ENCODE results near the gene SEC14L1.
"Not testable (repeated sequence)": the region's sequence is repeated elsewhere in the genome, so short reads cannot be mapped to it uniquely, and the experiment has no call there.

SEC14L1 gene

DNA sequence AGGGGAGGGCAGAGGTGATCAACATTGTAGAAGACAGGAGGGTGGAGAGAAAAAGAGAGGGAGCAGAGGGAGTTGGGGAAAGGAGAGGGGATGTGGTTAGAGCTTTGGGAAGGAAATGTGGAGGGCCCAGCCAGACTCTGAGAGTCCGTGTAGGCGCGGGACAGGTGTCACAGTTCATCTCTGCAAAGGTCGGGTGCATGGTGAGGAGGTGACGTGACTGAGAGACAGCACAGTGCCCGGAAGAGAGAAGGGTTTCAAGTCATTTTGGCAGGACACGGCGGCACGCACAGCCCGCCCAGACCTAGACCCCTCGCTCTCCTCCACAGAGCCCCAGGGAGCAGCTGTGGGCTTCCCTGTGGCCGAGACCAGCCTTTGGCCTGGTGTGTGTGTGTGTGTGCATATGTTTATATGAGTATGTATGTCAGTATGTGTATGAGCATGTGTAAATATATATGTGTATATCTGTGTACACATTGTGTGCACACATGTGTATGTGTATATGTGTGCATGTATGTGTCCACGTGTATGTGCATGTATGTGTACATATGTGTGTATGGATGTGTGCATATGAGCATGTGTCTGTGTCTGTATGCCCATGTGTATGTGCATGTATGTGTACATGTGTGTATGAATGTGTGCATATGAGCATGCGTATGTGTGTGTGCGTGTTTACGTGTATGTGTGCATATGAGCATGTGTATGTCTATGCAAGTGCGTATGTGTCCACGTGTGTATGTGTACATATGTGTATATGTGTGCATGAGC, 104.6 kb downstream of the SEC14L1 start:
- no peak for DNase-seq

- no peak for DNase-seq
Observed at GRCh38 chr17:77246110-77247047, 105.6 kb downstream of the SEC14L1 start.

- DNase-seq = peak; percentile 93 to 95
Observed at GRCh38 chr17:77247048-77247541, 106.3 kb downstream of the SEC14L1 start.

GRCh38 chr17:77247609-77248008, 106.8 kb downstream of the SEC14L1 start:
- DNase-seq = no peak

GRCh38 chr17:77248216-77249114, 107.7 kb downstream of the SEC14L1 start:
- no peak for DNase-seq

- no peak for DNase-seq
Observed at GRCh38 chr17:77251622-77252183, 110.9 kb downstream of the SEC14L1 start.

GRCh38 chr17:77252306-77252705, 111.5 kb downstream of the SEC14L1 start:
- DNase-seq = not testable (repeated sequence)

GRCh38 chr17:77253611-77254051, 112.9 kb downstream of the SEC14L1 start:
- DNase-seq = no peak

DNA sequence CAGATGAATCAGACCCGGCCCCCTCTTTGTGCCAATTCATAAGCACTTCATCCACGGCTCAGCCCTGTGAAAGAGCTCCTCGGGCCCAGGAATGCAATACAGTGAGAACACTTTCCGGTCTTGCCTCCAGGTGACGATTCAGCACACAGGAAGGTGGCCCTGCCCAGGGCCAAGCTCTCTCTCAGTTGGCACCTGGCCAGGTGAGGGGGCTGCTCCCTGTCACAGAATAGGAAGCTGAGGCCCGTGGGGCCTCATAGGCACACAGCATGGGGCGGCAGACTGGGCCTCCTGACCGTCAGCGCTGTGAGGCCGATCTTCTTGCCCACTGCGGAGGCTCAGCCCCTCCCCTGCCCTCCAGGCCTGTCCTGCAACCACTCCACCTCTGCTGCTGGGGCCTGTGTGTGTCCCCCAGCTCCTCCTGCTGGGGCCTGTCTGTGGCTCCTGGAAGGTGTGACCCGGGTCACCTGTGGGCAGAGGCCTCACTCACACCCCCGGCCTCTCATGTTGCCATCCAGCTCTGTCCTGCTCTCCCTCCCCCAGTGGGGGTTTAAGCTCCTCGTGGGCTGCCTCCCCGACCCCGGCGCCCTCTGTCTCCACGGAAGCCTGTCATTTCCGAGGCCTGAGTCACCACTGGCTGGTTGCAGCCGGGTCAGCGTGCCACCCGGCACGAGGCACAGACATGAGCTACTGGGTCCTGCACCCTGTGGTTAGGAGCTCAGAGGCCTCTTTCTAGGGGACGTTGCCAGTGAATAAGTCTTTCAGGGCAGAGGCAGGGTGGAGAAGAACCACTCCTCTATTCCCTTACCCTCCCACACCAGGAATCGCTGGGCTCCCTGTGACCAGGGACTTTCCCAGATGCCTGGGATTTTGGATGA, 114.4 kb downstream of the SEC14L1 start:
- DNase-seq = no peak

DNA sequence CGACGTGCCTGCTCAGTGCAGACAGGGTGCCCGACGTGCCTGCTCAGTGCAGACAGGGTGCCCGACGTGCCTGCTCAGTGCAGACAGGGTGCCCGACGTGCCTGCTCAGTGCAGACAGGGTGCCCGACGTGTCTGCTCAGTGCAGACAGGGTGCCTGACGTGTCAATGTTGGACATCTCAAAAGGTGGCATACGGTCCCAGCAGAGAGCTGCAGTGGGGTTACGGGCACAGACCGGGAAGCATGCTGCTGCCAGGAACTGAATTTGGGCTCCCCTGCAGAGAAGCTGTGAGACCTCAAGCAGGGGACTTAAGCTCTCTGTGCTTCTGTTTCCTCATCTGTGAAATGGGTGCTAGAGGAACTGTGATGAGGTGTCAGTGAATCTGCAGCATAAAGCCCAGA, 115.2 kb downstream of the SEC14L1 start:
- DNase-seq = not testable (repeated sequence)

DNA sequence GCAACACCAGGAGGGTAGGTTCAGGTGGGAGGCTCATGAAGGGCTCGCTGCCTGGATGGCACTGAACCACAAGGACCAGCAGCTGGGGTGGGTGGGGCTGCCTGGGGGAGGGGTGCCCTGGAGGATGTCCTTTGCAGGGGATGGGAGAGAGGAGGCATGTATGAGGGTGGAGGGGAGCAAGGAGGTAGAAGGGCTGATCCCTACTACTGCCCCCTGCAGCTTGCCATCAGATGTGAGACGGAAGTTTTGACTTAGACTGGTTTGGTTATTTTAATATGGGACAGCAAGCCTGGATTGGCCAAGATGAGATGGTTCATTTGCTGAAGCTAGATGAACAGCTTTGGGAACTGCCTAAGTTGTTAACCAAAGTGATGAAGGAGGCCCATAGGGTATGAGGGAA, 115.9 kb downstream of the SEC14L1 start:
- DNase-seq = no peak

DNA sequence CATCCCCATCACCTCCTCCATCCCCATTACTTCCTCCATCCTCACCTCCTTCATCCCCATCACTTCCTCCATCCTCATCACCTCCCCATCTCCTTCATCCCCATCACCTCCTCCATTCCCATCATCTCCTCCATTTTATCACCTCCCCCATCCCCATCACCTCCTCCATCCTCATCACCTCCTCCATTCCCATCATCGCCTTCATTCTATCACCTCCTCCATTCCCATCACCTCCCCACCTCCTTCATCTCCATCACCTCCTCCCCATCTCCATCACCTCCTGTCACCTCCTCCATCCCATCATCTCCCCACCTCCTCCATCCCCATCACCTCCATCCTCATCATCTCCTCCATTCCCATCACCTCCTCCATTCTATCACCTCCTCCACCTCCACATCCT, 116.4 kb downstream of the SEC14L1 start:
- no peak for DNase-seq

GRCh38 chr17:77257596-77258458, 117.1 kb downstream of the SEC14L1 start:
- no peak for DNase-seq

DNA sequence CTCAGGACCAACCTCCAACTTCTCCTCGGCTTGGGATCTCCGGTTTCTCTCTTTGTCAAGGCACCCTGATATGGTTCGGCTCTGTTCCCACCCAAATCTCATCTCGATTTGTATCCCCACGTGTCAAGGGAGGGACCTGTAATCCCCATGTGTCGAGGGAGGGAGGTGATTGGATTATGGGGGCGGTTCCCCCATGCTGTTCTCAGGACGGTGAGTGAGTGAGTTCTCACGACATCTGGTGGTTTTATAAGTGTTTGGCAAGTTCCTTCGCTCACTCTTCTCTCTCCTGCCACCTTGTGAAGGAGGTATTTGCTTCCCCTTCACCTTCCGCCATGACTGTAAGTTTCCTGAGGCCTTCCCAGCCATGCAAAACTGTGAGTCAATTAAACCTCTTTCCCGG, 117.9 kb downstream of the SEC14L1 start:
- DNase-seq = no peak

- no peak for DNase-seq
Observed at GRCh38 chr17:77264617-77265230, 124.0 kb downstream of the SEC14L1 start.

GRCh38 chr17:77266213-77266612, 125.4 kb downstream of the SEC14L1 start:
- no peak for DNase-seq
